Measurements from ENCODE around the gene MGAT5. TPM values are rescaled to one million over a fixed set of nuclear protein-coding genes. Genes with fewer than 3 reads are reported as not detected.

Gene MGAT5
- total RNA-seq, 2 experiments from 2014 or later = 36.9 to 42.2 TPM

DNA sequence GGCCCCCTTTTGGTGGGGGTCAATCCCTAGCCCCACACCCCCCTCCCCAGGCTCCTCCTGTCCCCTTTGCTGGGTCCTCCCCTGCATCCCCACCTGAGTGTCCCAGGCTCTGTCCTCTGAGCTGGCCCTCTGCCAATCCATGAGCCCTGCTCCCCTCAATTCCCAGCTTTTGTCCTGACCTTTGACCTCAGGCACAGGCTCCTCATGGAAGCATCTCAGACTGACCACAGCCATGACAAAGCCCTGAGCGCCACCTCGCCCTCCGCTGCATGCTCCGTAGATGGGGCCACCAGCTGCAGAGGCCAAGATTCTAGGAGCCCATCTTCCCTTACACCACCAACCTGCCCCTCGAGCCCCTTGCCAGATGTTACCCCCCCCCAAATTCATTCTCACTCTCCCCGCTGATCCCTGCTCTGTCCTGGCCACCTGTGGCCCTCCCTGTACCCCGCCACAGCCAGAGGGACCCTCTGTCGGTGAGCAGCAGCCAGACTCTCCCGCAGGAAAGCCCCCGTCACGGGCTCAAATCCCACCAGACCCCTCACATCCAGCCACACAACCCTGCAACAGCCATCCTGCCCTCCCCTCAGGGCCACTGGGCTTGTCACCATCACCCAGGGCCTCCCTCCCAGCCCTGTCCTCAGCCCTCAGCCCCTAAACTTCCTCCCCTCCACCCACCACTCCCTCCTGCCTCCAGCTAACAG, 206.0 kb downstream of the MGAT5 start:
- TF ChIP-seq CTCF (IDR thresholded peaks at IDR 0.05) = no peak
- POLR2A ChIA-PET = interaction anchor here (1.4 kb wide), 1 partner anchor 9 kb away, joined by 3 read pairs; no protein-coding TSS in a partner anchor
- CTCF ChIA-PET = interaction anchor here (0.9 to 2.1 kb wide), 9 partner anchors 8 to 441 kb away, joined by 3 to 8 read pairs (median 3); no protein-coding TSS in a partner anchor
- ATAC-seq (no peak), DNase-seq (no peak)
- intact Hi-C loops (cut with micrococcal nuclease) = no loop called here
- H3K4me3 Mint-ChIP-seq = no peak overlapping the region
- no peak overlapping the region for H3K27ac Mint-ChIP-seq
- no peaks in the 10 kb centered on the region for H3K9me3 Mint-ChIP-seq
- no peaks in the 10 kb centered on the region for H3K27me3 Mint-ChIP-seq
- H3K36me3 Mint-ChIP-seq (ENCODE audit: low read depth) = peaks cover 1% of the 10 kb centered on the region
- H3K4me1 Mint-ChIP-seq (ENCODE audit: low read depth) = no peaks in the 10 kb centered on the region

- no peak overlapping the region for H3K4me3 Mint-ChIP-seq
- intact Hi-C loops (cut with micrococcal nuclease) = no loop called here
- H3K27me3 Mint-ChIP-seq = no peaks in the 10 kb centered on the region
- peak; percentile 45 for TF ChIP-seq CTCF (IDR thresholded peaks at IDR 0.05)
- H3K4me1 Mint-ChIP-seq (ENCODE audit: low read depth) = no peaks in the 10 kb centered on the region
- CTCF ChIA-PET = interaction anchor here (0.9 to 2.1 kb wide), 8 partner anchors 9 to 440 kb away, joined by 3 to 8 read pairs (median 3); no protein-coding TSS in a partner anchor
- peak; percentile 66 for ATAC-seq
- no peaks in the 10 kb centered on the region for H3K36me3 Mint-ChIP-seq (ENCODE audit: low read depth)
- no peak overlapping the region for H3K27ac Mint-ChIP-seq
- peak; percentile 49 for DNase-seq
- H3K9me3 Mint-ChIP-seq = no peaks in the 10 kb centered on the region
- POLR2A ChIA-PET = interaction anchor here (1.4 kb wide), 1 partner anchor 9 kb away, joined by 3 read pairs; no protein-coding TSS in a partner anchor
Measured at GRCh38 chr2:134460583-134460998, 206.7 kb downstream of the MGAT5 start.

- ChIA-PET POLR2A (interaction anchor here (0.6 kb wide), 1 partner anchor 1248 kb away, joined by 3 read pairs; no protein-coding TSS in a partner anchor), CTCF (interaction anchor here (1.6 to 2.1 kb wide), 4 partner anchors 10 to 439 kb away, joined by 3 to 8 read pairs (median 6); no protein-coding TSS in a partner anchor)
- Mint-ChIP-seq H3K27ac (no peak overlapping the region), H3K4me1 (ENCODE audit: low read depth) (no peaks in the 10 kb centered on the region), H3K9me3 (no peaks in the 10 kb centered on the region), H3K36me3 (ENCODE audit: low read depth) (no peaks in the 10 kb centered on the region), H3K4me3 (no peak overlapping the region), H3K27me3 (no peaks in the 10 kb centered on the region)
- intact Hi-C loops (cut with micrococcal nuclease) = no loop called here
- no peak for ATAC-seq
- DNase-seq = no peak
- TF ChIP-seq CTCF (IDR thresholded peaks at IDR 0.05) = no peak
Measured at GRCh38 chr2:134461511-134461910, 207.6 kb downstream of the MGAT5 start.

GRCh38 chr2:134462275-134462674, 208.4 kb downstream of the MGAT5 start:
- no peak for DNase-seq
- no peak for TF ChIP-seq CTCF (IDR thresholded peaks at IDR 0.05)
- H3K27ac Mint-ChIP-seq = no peak overlapping the region
- H3K4me3 Mint-ChIP-seq = no peak overlapping the region
- CTCF ChIA-PET = interaction anchor here (1.3 kb wide), 1 partner anchor 11 kb away, joined by 3 read pairs; no protein-coding TSS in a partner anchor
- ATAC-seq = no peak
- POLR2A ChIA-PET = no interaction called here
- H3K36me3 Mint-ChIP-seq (ENCODE audit: low read depth) = no peaks in the 10 kb centered on the region
- H3K4me1 Mint-ChIP-seq (ENCODE audit: low read depth) = no peaks in the 10 kb centered on the region
- intact Hi-C loops (cut with micrococcal nuclease) = no loop called here
- no peaks in the 10 kb centered on the region for H3K27me3 Mint-ChIP-seq
- H3K9me3 Mint-ChIP-seq = no peaks in the 10 kb centered on the region
